LNCAP (cell line): ENCODE measurements around the gene TBC1D30.
A peak's percentile ranks its signal among the peaks of the same experiment; 100 is the strongest.

Experiments
- CTCF ChIP-seq: fragments of 450-650 bp; IDR thresholded peaks from 2 replicates; pipeline ENCODE4 v1.5.1; 2017; ENCODE audit warnings: mild to moderate bottlenecking

TBC1D30 gene

GRCh38 chr12:64883264-64884163 lies 59.1 kb downstream of the TBC1D30 start:
- peak; percentile 23; the same call in 1 of the 2 replicates for TF ChIP-seq CTCF

DNA sequence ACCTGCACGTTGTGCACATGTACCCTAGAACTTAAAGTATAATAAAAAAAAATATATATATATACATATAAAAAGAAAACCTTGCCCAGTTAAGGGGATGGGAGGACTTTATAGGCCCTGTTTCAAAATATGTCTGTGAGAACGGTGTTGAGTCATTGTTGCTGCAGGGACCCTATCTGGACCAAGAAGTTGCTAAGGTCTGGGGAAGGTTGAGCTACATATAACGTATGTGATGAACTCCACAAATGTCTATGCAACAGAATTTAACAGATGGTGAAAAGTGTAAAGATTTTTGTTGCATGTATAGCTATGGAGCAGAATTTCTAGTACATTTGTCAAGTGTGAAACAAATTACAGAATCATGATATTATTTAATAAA lies 59.7 kb downstream of the TBC1D30 start:
- no peak for TF ChIP-seq CTCF

DNA sequence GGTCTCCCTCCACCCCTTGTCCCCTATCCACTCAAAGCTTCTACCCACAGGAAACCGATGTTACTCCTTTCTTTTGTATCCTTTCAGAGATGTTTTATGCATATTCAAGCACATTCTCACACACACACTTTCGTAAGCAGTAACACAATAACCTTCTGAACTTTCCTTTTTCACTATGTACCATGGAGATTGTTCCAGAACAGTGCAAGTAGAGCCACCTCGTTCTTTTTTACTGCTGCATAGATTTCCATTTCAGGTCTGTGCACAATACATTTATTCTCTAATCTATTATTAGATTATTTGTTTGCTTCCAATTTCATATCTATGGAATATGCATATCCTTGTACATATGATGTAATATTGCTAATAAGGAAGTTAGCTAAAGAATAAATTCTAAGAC lies 60.3 kb downstream of the TBC1D30 start:
- no peak for TF ChIP-seq CTCF

- no peak for TF ChIP-seq CTCF
These were observed 65.2 kb downstream of the TBC1D30 start for GRCh38 chr12:64889434-64890216.

DNA sequence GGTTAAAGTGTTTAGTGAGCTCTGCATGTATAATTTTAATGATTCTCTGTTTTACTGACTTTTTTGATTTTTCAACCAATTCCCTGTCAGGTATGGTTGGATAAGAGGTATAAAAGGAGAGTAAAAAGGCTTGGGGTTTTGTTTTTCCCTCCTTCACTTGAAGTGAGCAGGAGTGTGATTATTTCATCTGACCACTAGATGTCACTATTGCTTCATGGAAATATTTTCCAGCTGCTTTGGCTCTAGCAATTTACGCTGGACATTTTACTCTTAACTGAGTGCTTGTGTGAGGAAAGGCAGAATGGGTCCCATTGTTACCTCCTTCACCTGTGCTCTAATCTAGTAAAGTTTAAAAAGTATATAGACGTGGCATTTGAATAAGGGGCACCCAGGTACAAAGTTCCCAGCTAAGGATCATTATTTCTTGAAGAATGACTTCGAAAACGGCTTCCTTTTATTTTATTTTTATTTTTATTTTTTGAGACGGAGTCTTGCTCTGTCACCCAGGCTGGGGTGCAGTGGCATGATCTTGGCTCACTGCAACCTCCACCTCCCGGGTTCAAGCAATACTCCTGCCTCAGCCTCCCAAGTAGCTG lies 66.5 kb downstream of the TBC1D30 start:
- peak; percentile 76 for TF ChIP-seq CTCF

GRCh38 chr12:64891629-64892028 lies 67.2 kb downstream of the TBC1D30 start:
- no peak for TF ChIP-seq CTCF

GRCh38 chr12:64892561-64892960 lies 68.1 kb downstream of the TBC1D30 start:
- TF ChIP-seq CTCF: no peak
